A549 (cell line): ENCODE results near the gene MAMLD1. TPM values are rescaled to one million over a fixed set of nuclear protein-coding genes. Genes with fewer than 3 reads are reported as not detected.

Experiments used
- ATAC-seq, 2 experiments: fragments of 200-7000 bp in 1 of 2; fragments of >200 bp in 1 of 2; cut with Nextera tagmentation in 1 of 2; cut with Tn5 transposase in 1 of 2; 3 replicates each; pipeline versions ENCODE4 v1.8.0 to v1.9.1; 2018 to 2020; ENCODE audit warnings: mild to moderate bottlenecking in 1 of 2, moderate library complexity in 1 of 2
- CTCF ChIA-PET: fragments of 300-600 bp; sonication (Branson Sonifier 250); formaldehyde crosslinking; extraction: SDS; loops from one replicate; lab custom pipeline; 2021; ENCODE audit warnings: antibody characterized with exemption, inconsistent platforms; lab: Yijun Ruan, JAX
- POLR2A ChIA-PET: fragments of 350-600 bp; formaldehyde crosslinking; extraction: SDS; loops from one replicate; lab custom pipeline; 2021; ENCODE audit warnings: antibody characterized with exemption, inconsistent platforms; lab: Yijun Ruan, JAX
- DNase-seq, 2 experiments: peaks; one replicate each; pipeline versions ENCODE4 v3.0.0 to v3.0.0-alpha.2; 2011 to 2016; ENCODE audit warnings: low read depth in 1 of 2, low spot score in 1 of 2
- FAIRE-seq: peaks from 2 replicates; lab custom pipeline; 2011; peaks lifted over from hg19 to GRCh38; lab: Jason Lieb, UNC
- H3K27ac ChIP-seq, 2 experiments: fragments of >200 bp; sonication (Bioruptor Twin); formaldehyde crosslinking; 3 replicates each; pipeline ENCODE4 v1.5.1; 2016 to 2017
- H3K4me1 ChIP-seq: fragments of >200 bp; sonication (Bioruptor Twin); formaldehyde crosslinking; 3 replicates; pipeline ENCODE4 v1.6.1; 2016
- H3K4me2 ChIP-seq: fragments of >200 bp; sonication (Bioruptor Twin); formaldehyde crosslinking; 3 replicates; pipeline ENCODE4 v1.6.1; 2016
- H3K4me3 ChIP-seq: fragments of >200 bp; sonication (Bioruptor Twin); formaldehyde crosslinking; 3 replicates; pipeline ENCODE4 v1.5.1; 2016
- H3K9me3 ChIP-seq: fragments of >200 bp; sonication (Bioruptor Twin); formaldehyde crosslinking; 3 replicates; pipeline ENCODE4 v1.6.1; 2016
- CBX2 ChIP-seq: fragments of 200-600 bp; sonication (generic); IDR thresholded peaks from 2 replicates; pipeline ENCODE4 v1.6.1; 2016; ENCODE audit warnings: low read depth, mild to moderate bottlenecking, borderline replicate concordance
- CBX8 ChIP-seq: fragments of 200-600 bp; sonication (generic); IDR thresholded peaks from 2 replicates; pipeline ENCODE4 v1.6.1; 2016
- CEBPB ChIP-seq, 2 experiments: fragments of >200 bp in 1 of 2; sonication (Bioruptor Twin) in 1 of 2; formaldehyde crosslinking in 1 of 2; IDR thresholded peaks; 2 replicates each; pipeline ENCODE4 v1.6.1; 2012 to 2016
- CHD2 ChIP-seq: fragments of 150-350 bp; IDR thresholded peaks from 2 replicates; pipeline ENCODE4 v1.6.1; 2014; ENCODE audit warnings: low read length; ENCODE audit not compliant: partially characterized antibody
- EHF ChIP-seq: fragments of 250-450 bp; sonication (Bioruptor Pico); IDR thresholded peaks from 2 replicates; pipeline ENCODE4 v1.5.0; 2020; ENCODE audit warnings: mild to moderate bottlenecking
- FOSB ChIP-seq: fragments of 250-450 bp; sonication (Bioruptor Pico); IDR thresholded peaks from 2 replicates; pipeline ENCODE4 v1.5.0; 2020; ENCODE audit warnings: mild to moderate bottlenecking, moderate library complexity
- FOXS1 ChIP-seq: fragments of 250-450 bp; sonication (Bioruptor Pico); IDR thresholded peaks from 2 replicates; pipeline ENCODE4 v1.5.0; 2020; ENCODE audit warnings: mild to moderate bottlenecking, moderate library complexity
- GATA3 ChIP-seq: IDR thresholded peaks from 2 replicates; pipeline ENCODE4 v1.6.1; 2012; ENCODE audit warnings: borderline replicate concordance
- HEYL ChIP-seq: fragments of 250-450 bp; sonication (Bioruptor Pico); IDR thresholded peaks from 2 replicates; pipeline ENCODE4 v1.8.0; 2021; ENCODE audit warnings: mild to moderate bottlenecking, moderate library complexity
- HOXB13 ChIP-seq: fragments of 250-450 bp; sonication (Bioruptor Pico); IDR thresholded peaks from 2 replicates; pipeline ENCODE4 v1.5.0; 2020; ENCODE audit warnings: low read depth, mild to moderate bottlenecking, moderate library complexity
- HOXB5 ChIP-seq: fragments of 250-450 bp; sonication (Bioruptor Pico); IDR thresholded peaks from 2 replicates; pipeline ENCODE4 v1.5.0; 2020; ENCODE audit warnings: mild to moderate bottlenecking, moderate library complexity
- JUNB ChIP-seq: fragments of >200 bp; sonication (Bioruptor Twin); formaldehyde crosslinking; IDR thresholded peaks from 2 replicates; pipeline ENCODE4 v1.6.1; 2016
- KDM1A ChIP-seq: fragments of 200-600 bp; sonication (generic); IDR thresholded peaks from 2 replicates; pipeline ENCODE4 v1.6.1; 2016; ENCODE audit warnings: low read depth, mild to moderate bottlenecking
- KDM5A ChIP-seq: fragments of 200-600 bp; sonication (generic); IDR thresholded peaks from 2 replicates; pipeline ENCODE4 v1.6.1; 2016; ENCODE audit warnings: antibody characterized with exemption, mild to moderate bottlenecking
- MAFK ChIP-seq: fragments of 450-650 bp; IDR thresholded peaks from 2 replicates; pipeline ENCODE4 v1.6.1; 2014; ENCODE audit not compliant: partially characterized antibody
- NFE2L2 ChIP-seq: fragments of 150-350 bp; conservative IDR thresholded peaks from 2 replicates; pipeline ENCODE4 v1.6.1; 2014; ENCODE audit warnings: low read length
- PHF8 ChIP-seq: fragments of 200-600 bp; sonication (generic); IDR thresholded peaks from 2 replicates; pipeline ENCODE4 v1.6.1; 2016; ENCODE audit warnings: low read depth, mild to moderate bottlenecking, antibody characterized with exemption, moderate library complexity, borderline replicate concordance
- RAD21 ChIP-seq, 2 experiments: fragments of >200 bp in 1 of 2; sonication (Bioruptor Twin) in 1 of 2; formaldehyde crosslinking in 1 of 2; IDR thresholded peaks in 1 of 2; conservative IDR thresholded peaks in 1 of 2; 2 replicates in 1 of 2; 3 replicates in 1 of 2; pipeline ENCODE4 v1.6.1; 2012 to 2018; ENCODE audit warnings: inconsistent platforms in 1 of 2
- RARB ChIP-seq: fragments of 250-450 bp; sonication (Bioruptor Pico); IDR thresholded peaks from 2 replicates; pipeline ENCODE4 v1.8.0; 2021; ENCODE audit warnings: mild to moderate bottlenecking, moderate library complexity
- SREBF2 ChIP-seq: fragments of 450-650 bp; IDR thresholded peaks from 2 replicates; pipeline ENCODE4 v1.6.1; 2014; ENCODE audit warnings: mild to moderate bottlenecking, moderate library complexity
- TP53 ChIP-seq: fragments of 250-450 bp; sonication (Bioruptor Pico); IDR thresholded peaks from 2 replicates; pipeline ENCODE4 v1.5.0; 2021; ENCODE audit warnings: mild to moderate bottlenecking, moderate library complexity
- ZC3H11A ChIP-seq: fragments of 450-650 bp; IDR thresholded peaks from 2 replicates; pipeline ENCODE4 v1.6.1; 2014; ENCODE audit warnings: antibody characterized with exemption, mild to moderate bottlenecking
- ZFP36 ChIP-seq: fragments of 450-650 bp; IDR thresholded peaks from 2 replicates; pipeline ENCODE4 v1.6.1; 2014; ENCODE audit warnings: borderline replicate concordance; ENCODE audit not compliant: partially characterized antibody
- ZNF302 ChIP-seq: fragments of 250-450 bp; sonication (Bioruptor Pico); IDR thresholded peaks from 2 replicates; pipeline ENCODE4 v1.9.0; 2021; ENCODE audit warnings: inconsistent platforms, mild to moderate bottlenecking, moderate library complexity
- ZSCAN20 ChIP-seq: fragments of 250-450 bp; sonication (Bioruptor Pico); IDR thresholded peaks from 2 replicates; pipeline ENCODE4 v1.8.0; 2022; ENCODE audit warnings: mild to moderate bottlenecking, moderate library complexity
- WGBS: methylation state at CpG from one replicate; pipeline ENCODE4 v1.1.6; 2017; ENCODE audit errors: missing lambda C conversion rate; 5-methylcytosine and 5-hydroxymethylcytosine counted together
- polyA plus RNA-seq, 4 experiments: library from polyadenylated mRNA; depleted of rRNA in 3 of 4; stranded (reverse); fragments of >200 nt; fragmentation: RNase III in 1 of 4; extraction: RNeasy Plus Mini Kit Qiagen cat#74134 plus additional on column Dnase treatment in 1 of 4; gene quantifications; 2 replicates in 3 of 4; 3 replicates in 1 of 4; pipeline ENCODE4 v1.2.3, GENCODE V29; 2011 to 2017
- TF ChIP-seq, protein P1 (sequence below): fragments of 250-450 bp; sonication (Bioruptor Pico); IDR thresholded peaks from 2 replicates; pipeline ENCODE4 v1.5.0; 2021; ENCODE audit warnings: mild to moderate bottlenecking, moderate library complexity, borderline replicate concordance
- TF ChIP-seq, protein P2 (sequence below): fragments of 450-650 bp; IDR thresholded peaks from 2 replicates; pipeline ENCODE4 v1.6.1; 2014; ENCODE audit warnings: antibody characterized with exemption
- TF ChIP-seq, protein P3 (sequence below): fragments of 150-350 bp; IDR thresholded peaks from 2 replicates; pipeline ENCODE4 v1.6.1; 2014; ENCODE audit warnings: low read depth, mild to moderate bottlenecking, low read length
- TF ChIP-seq, protein P4 (sequence below): IDR thresholded peaks from 2 replicates; pipeline ENCODE4 v1.6.1; 2012
- TF ChIP-seq, protein P5 (sequence below): IDR thresholded peaks from 2 replicates; pipeline ENCODE4 v1.6.1; 2012
- TF ChIP-seq, protein P6 (sequence below): fragments of >200 bp; sonication (Bioruptor Twin); formaldehyde crosslinking; IDR thresholded peaks from 2 replicates; pipeline ENCODE4 v1.6.1; 2016

Gene MAMLD1
- polyA plus RNA-seq, 2 of the 4 experiments (the other 2 are of a cell fraction) = 1.2 to 2.3 TPM

DNA sequence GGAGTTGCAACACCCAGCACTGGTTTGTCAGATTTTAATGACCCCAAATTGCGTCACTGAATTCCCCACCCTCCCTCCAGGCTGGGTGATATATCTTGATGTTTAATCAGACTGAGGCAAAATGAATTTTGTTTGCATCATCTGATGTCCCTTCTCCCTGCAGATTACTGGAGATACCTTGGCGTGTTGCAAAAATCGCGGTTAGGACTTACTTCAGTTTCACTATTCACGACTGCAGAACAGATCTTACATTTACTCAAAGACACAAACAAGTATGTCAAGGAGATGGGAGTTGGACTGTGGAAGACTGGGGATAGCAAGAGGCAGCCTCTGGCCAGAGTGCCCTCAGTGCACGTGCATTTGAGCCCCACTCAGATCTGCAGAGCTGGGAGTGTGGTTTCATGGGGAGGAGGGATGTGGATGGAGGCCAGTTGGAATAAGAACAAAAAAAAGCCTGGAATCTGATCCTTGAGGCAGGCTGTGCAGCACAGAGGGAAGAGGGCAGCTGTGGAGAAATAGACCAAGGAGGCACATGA lies 113.1 kb downstream of the MAMLD1 start:
- DNase-seq (no peak), FAIRE-seq (no peak), ATAC-seq (no peak)
- 86% methylated on average over 6 of the region's 6 CpGs for WGBS
- Histone ChIP-seq H3K9me3 (no peaks in the 10 kb centered on the region), H3K4me1 (no peaks in the 10 kb centered on the region), H3K4me2 (no peak overlapping the region), H3K4me3 (no peak overlapping the region), H3K27ac (no peak overlapping the region)
- ChIA-PET POLR2A (no interaction called here), CTCF (interaction anchor here (0.9 kb wide), 1 partner anchor 538 kb away, joined by 3 read pairs; the partner anchor contains the start of gene EOLA2)
- TF ChIP-seq GATA3 = no peak
- no peak for TF ChIP-seq PHF8
- no peak for TF ChIP-seq JUNB
- TF ChIP-seq ZSCAN20 (CRISPR knock-in tag) = no peak
- TF ChIP-seq RARB (CRISPR knock-in tag) = no peak
- no peak for TF ChIP-seq FOSB
- no peak for TF ChIP-seq RAD21 (conservative IDR thresholded peaks at IDR 0.05 in 1 of 2, IDR thresholded peaks at IDR 0.05 in 1 of 2)
- no peak for TF ChIP-seq MAFK
- no peak for TF ChIP-seq KDM5A
- TF ChIP-seq, protein P1, sequence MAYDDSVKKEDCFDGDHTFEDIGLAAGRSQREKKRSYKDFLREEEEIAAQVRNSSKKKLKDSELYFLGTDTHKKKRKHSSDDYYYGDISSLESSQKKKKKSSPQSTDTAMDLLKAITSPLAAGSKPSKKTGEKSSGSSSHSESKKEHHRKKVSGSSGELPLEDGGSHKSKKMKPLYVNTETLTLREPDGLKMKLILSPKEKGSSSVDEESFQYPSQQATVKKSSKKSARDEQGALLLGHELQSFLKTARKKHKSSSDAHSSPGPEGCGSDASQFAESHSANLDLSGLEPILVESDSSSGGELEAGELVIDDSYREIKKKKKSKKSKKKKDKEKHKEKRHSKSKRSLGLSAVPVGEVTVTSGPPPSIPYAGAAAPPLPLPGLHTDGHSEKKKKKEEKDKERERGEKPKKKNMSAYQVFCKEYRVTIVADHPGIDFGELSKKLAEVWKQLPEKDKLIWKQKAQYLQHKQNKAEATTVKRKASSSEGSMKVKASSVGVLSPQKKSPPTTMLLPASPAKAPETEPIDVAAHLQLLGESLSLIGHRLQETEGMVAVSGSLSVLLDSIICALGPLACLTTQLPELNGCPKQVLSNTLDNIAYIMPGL (CRISPR knock-in tag) = no peak
- TF ChIP-seq, protein P2, sequence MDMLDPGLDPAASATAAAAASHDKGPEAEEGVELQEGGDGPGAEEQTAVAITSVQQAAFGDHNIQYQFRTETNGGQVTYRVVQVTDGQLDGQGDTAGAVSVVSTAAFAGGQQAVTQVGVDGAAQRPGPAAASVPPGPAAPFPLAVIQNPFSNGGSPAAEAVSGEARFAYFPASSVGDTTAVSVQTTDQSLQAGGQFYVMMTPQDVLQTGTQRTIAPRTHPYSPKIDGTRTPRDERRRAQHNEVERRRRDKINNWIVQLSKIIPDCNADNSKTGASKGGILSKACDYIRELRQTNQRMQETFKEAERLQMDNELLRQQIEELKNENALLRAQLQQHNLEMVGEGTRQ = no peak
- no peak for TF ChIP-seq ZFP36
- TF ChIP-seq HOXB5 (CRISPR knock-in tag) = no peak
- TF ChIP-seq EHF (CRISPR knock-in tag) = no peak
- no peak for TF ChIP-seq ZNF302
- TF ChIP-seq CBX2 = no peak
- TF ChIP-seq ZC3H11A = no peak
- TF ChIP-seq TP53 = no peak
- TF ChIP-seq HOXB13 (CRISPR knock-in tag) = no peak

DNA sequence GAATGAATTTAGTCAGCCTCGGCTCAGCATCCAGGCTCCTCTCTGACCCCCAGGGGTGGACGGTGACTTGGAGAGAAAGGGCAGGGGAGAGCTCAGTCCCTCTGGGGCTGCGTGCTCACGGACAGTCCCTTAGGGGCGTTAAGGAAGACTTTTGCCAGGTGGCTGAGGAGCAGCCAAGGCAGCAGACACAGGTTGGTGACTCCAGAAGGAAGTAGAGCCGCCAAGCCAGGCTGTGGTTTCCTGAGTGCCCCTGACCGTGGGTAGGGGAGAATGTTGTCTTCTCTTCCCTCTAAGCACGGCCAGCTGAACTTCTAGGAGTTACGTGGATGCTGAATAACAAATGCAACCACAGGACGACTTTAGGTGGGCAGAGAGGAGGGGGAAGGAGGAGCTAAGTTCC lies 114.3 kb downstream of the MAMLD1 start:
- ATAC-seq (no peak), FAIRE-seq (no peak), DNase-seq (no peak)
- ChIA-PET CTCF (interaction anchor here (0.6 to 1.1 kb wide), 2 partner anchors 9 to 509 kb away, joined by 3 to 9 read pairs; no protein-coding TSS in a partner anchor), POLR2A (no interaction called here)
- TF ChIP-seq RAD21 (conservative IDR thresholded peaks at IDR 0.05 in 1 of 2, IDR thresholded peaks at IDR 0.05 in 1 of 2) = no peak
- no peak for TF ChIP-seq KDM5A
- no peak for TF ChIP-seq CBX8
- TF ChIP-seq SREBF2 = no peak
- TF ChIP-seq FOXS1 = no peak
- TF ChIP-seq, protein P3, sequence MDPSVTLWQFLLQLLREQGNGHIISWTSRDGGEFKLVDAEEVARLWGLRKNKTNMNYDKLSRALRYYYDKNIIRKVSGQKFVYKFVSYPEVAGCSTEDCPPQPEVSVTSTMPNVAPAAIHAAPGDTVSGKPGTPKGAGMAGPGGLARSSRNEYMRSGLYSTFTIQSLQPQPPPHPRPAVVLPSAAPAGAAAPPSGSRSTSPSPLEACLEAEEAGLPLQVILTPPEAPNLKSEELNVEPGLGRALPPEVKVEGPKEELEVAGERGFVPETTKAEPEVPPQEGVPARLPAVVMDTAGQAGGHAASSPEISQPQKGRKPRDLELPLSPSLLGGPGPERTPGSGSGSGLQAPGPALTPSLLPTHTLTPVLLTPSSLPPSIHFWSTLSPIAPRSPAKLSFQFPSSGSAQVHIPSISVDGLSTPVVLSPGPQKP = no peak
- TF ChIP-seq, protein P2 = no peak
- no peak for TF ChIP-seq TP53
- no peak for TF ChIP-seq CHD2
- TF ChIP-seq HEYL (CRISPR knock-in tag) = no peak
- no peak for TF ChIP-seq GATA3
- TF ChIP-seq, protein P4, sequence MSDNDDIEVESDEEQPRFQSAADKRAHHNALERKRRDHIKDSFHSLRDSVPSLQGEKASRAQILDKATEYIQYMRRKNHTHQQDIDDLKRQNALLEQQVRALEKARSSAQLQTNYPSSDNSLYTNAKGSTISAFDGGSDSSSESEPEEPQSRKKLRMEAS = no peak
- no peak for TF ChIP-seq KDM1A
- TF ChIP-seq, protein P5, sequence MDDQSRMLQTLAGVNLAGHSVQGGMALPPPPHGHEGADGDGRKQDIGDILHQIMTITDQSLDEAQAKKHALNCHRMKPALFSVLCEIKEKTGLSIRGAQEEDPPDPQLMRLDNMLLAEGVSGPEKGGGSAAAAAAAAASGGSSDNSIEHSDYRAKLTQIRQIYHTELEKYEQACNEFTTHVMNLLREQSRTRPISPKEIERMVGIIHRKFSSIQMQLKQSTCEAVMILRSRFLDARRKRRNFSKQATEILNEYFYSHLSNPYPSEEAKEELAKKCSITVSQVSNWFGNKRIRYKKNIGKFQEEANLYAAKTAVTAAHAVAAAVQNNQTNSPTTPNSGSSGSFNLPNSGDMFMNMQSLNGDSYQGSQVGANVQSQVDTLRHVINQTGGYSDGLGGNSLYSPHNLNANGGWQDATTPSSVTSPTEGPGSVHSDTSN = no peak
- TF ChIP-seq, protein P6, sequence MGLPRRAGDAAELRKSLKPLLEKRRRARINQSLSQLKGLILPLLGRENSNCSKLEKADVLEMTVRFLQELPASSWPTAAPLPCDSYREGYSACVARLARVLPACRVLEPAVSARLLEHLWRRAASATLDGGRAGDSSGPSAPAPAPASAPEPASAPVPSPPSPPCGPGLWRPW = no peak
- TF ChIP-seq CEBPB (IDR thresholded peaks at IDR 0.05) = no peak
- TF ChIP-seq NFE2L2 = no peak
- Histone ChIP-seq H3K9me3 (no peaks in the 10 kb centered on the region), H3K27ac (no peak overlapping the region), H3K4me2 (no peak overlapping the region), H3K4me3 (no peak overlapping the region), H3K4me1 (peaks cover 3% of the 10 kb centered on the region; the same call in 2 of the 3 replicates)
- 87% methylated on average over 7 of the region's 10 CpGs for WGBS
